HG02981 (cell line): Measurements from ENCODE around the gene CPSF2.
"Not testable (repeated sequence)": the region's sequence is repeated elsewhere in the genome, so short reads cannot be mapped to it uniquely, and the experiment has no call there.

Source experiments
- ATAC-seq: cut with Tn5 transposase; IDR thresholded peaks from one replicate; pipeline ENCODE4 v1.9.1; 2021; ENCODE audit warnings: mild to moderate bottlenecking, moderate library complexity; ENCODE audit not compliant: unreplicated experiment

CPSF2 gene

GRCh38 chr14:92154283-92154942 lies 32.6 kb downstream of the CPSF2 start:
- ATAC-seq: no peak

- ATAC-seq: no peak
Measured at GRCh38 chr14:92160619-92161018, 38.9 kb downstream of the CPSF2 start.

GRCh38 chr14:92161521-92161920 lies 39.8 kb downstream of the CPSF2 start:
- no peak for ATAC-seq

DNA sequence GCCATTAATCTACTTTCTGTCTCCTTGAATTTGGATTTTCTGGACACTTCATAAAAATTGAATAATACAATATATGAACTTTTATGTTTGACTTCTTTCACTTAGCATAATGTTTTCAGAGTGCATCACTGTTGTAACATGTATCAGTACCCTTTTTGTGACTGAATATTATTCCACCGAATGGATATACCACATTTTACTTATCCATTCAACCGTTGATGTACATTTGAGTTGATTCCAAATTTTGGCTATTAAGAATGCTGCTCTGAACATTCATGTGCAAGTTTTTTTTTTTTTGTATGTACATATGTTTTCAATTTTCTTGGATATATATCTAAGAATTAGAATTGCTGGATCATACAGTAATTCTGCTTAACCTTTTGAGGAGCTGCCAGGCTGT lies 43.2 kb downstream of the CPSF2 start:
- ATAC-seq: no peak

- ATAC-seq: no peak
Measured at GRCh38 chr14:92173668-92174067, 51.9 kb downstream of the CPSF2 start.

DNA sequence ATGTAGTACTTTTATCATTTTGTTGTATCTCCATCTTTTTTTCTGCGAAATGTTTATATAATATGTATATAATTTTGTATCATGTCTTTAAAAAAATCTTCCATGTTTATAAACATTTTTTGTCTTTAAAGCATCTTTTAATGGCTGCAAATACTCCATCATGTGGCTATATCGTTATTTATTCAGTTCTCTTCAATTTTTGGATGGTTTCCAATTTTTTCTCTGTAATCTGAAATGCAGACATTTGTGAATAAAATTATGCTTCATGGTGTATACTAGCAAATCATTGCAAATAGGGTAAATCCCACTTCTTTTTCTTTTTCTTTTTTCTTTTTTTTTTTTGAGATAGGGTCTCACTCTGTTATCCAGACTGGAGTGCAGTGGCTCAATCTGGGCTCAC lies 54.0 kb downstream of the CPSF2 start:
- ATAC-seq: no peak

GRCh38 chr14:92176476-92176875 lies 54.7 kb downstream of the CPSF2 start:
- ATAC-seq: no peak

DNA sequence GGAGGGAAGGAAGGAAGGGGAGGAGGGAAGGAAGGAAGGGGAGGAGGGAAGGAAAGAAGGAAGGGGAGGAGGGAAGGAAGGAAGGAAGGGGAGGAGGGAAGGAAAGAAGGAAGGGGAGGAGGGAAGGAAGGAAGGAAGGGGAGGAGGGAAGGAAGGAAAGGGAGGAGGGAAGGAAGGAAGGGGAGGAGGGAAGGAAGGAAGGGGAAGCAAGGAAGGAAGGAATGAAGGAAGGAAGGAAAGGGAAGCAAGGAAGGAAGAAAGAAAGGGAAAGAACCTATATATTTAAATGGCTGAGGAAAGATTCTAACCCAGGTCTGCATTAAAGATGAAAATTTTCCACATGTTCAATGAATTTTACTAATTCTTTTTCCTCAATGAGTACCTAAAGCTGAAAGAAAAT lies 57.4 kb downstream of the CPSF2 start:
- not testable (repeated sequence) for ATAC-seq

- ATAC-seq: no peak
Measured at GRCh38 chr14:92185559-92185958, 63.8 kb downstream of the CPSF2 start.

DNA sequence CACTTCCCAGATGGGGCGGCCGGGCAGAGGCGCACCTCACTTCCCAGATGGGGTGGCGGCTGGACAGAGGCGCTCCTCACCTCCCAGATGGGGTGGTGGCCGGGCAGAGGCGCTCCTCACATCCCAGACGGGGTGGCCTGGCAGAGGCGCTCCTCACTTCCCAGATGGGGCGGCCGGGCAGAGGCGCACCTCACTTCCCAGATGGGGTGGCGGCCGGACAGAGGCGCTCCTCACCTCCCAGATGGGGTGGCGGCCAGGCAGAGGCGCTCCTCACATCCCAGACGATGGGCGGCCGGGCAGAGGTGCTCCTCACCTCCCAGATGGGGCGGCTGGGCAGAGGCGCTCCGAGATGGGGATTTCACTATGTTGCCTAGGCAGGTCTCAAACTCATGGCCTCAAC lies 65.8 kb downstream of the CPSF2 start:
- ATAC-seq: not testable (repeated sequence)

GRCh38 chr14:92190768-92191167 lies 69.0 kb downstream of the CPSF2 start:
- ATAC-seq: no peak

GRCh38 chr14:92198804-92199203 lies 77.0 kb downstream of the CPSF2 start:
- ATAC-seq: no peak

DNA sequence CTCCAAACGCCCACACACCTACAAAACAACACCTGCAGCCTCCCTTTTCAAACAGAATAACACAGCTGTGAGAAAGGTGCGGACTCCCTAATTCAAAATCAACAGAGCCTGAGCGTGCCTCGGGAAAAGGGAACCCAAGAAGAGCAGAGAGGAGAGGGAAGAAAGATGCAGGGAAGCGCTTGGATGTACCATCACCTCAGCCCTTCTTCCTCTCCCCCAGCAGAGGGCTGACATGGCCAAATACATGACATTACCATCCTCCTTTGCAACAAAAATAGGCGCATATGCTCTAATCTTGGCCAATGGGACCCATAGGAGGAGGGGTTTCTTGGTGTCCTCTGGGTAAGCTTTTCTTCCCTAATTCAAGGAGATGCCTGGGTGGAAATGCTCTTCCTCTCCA lies 78.0 kb downstream of the CPSF2 start:
- ATAC-seq: no peak

- ATAC-seq: no peak
Measured at GRCh38 chr14:92203116-92203515, 81.3 kb downstream of the CPSF2 start.

- no peak for ATAC-seq
Measured at GRCh38 chr14:92204792-92205191, 83.0 kb downstream of the CPSF2 start.

- no peak for ATAC-seq
Measured at GRCh38 chr14:92207012-92207927, 85.5 kb downstream of the CPSF2 start.

DNA sequence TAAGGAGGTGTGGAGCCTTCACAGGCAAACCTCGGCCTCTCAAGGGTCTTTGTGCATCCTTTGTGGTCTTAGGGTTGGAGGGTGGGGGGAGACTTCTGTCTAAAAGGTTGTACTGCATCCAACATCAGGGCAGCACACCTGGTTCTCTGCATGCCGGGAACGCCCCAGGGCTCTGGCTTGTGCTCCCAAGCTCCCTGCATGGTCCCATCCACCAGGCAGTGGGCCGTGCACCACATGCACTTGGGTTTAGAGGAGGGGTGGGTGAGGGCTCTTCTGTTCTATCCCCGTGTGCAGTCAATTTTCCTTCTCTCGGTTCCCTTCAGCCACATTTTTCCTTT lies 86.1 kb downstream of the CPSF2 start:
- ATAC-seq: no peak

- ATAC-seq: no peak
Measured at GRCh38 chr14:92209141-92209540, 87.4 kb downstream of the CPSF2 start.

DNA sequence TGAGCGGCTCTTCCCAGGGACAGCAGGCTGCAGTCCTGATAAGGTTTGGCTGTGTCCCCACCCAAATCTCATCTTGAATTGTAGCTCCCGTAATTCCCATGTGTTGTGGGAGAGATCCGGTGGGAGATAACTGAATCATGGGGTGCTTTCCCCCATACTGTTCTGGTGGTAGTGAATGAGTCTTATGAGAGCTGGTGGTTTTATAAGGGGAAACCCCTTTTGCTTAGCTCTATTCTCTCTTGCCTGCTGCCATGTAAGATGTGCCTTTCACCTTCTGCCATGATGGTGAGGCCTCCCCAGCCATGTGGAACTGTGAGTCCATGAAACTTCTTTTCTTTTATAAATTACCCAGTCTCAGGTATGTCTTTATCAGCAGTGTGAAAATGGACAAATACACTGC lies 91.4 kb downstream of the CPSF2 start:
- not testable (repeated sequence) for ATAC-seq

DNA sequence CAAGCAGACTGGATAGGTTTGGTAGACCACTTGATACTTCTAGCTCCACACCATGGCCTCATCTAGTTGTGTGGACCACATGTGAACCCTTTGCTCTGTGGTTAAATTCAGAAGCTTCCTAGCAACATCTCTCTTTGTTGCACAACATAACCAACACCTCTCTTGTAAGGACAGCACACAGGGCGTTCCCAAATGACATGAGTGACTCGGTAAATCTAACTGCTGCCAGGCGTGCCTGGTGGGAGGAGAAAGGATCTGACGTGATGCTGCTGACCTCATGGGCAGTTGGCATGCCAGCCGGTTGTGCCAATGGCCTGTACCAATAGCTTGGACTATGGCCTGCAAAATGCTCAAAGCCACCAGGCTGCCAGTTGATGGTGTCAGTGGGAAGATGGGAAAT lies 93.8 kb downstream of the CPSF2 start:
- ATAC-seq: no peak

GRCh38 chr14:92217936-92218335 lies 96.2 kb downstream of the CPSF2 start:
- ATAC-seq: no peak
